Hepatocyte (in vitro differentiated cells): ENCODE results near the gene AKAP13.

ENCODE experiments used
- EZH2 ChIP-seq: fragments of 200-600 bp; sonication (generic); IDR thresholded peaks from 2 replicates; pipeline ENCODE4 v1.6.1; 2016; ENCODE audit warnings: antibody characterized with exemption, mild to moderate bottlenecking, borderline replicate concordance
- TF ChIP-seq, protein P1 (sequence below): fragments of 200-600 bp; sonication (generic); IDR thresholded peaks from 2 replicates; pipeline ENCODE4 v1.5.1; 2016; ENCODE audit warnings: antibody characterized with exemption, mild to moderate bottlenecking; ENCODE audit not compliant: poor library complexity

DNA sequence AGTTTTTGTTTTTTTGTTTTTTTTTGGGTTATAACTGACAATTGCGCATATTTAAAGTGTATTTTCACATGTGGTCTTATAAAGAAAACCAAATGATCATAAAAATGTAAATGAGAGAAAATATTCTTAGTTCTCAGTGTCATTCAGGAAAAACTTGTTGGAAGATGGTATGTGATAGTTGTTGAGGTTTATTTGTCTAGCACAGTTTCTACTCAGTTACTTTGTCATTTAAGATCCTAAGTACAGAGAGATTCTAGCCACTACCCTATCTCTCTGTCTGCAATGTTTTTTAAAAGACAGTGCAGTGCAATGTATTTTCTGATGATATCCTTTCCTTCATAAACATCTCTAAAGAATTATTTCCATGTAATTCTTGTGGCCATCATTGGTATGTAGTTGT, 46.1 kb downstream of the AKAP13 start:
- no peak for TF ChIP-seq EZH2
- TF ChIP-seq, protein P1, sequence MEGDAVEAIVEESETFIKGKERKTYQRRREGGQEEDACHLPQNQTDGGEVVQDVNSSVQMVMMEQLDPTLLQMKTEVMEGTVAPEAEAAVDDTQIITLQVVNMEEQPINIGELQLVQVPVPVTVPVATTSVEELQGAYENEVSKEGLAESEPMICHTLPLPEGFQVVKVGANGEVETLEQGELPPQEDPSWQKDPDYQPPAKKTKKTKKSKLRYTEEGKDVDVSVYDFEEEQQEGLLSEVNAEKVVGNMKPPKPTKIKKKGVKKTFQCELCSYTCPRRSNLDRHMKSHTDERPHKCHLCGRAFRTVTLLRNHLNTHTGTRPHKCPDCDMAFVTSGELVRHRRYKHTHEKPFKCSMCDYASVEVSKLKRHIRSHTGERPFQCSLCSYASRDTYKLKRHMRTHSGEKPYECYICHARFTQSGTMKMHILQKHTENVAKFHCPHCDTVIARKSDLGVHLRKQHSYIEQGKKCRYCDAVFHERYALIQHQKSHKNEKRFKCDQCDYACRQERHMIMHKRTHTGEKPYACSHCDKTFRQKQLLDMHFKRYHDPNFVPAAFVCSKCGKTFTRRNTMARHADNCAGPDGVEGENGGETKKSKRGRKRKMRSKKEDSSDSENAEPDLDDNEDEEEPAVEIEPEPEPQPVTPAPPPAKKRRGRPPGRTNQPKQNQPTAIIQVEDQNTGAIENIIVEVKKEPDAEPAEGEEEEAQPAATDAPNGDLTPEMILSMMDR: no peak
